ENCODE data around the gene CDK3.
"Not testable (repeated sequence)": the region's sequence is repeated elsewhere in the genome, so short reads cannot be mapped to it uniquely, and the experiment has no call there.

CDK3 gene

DNA sequence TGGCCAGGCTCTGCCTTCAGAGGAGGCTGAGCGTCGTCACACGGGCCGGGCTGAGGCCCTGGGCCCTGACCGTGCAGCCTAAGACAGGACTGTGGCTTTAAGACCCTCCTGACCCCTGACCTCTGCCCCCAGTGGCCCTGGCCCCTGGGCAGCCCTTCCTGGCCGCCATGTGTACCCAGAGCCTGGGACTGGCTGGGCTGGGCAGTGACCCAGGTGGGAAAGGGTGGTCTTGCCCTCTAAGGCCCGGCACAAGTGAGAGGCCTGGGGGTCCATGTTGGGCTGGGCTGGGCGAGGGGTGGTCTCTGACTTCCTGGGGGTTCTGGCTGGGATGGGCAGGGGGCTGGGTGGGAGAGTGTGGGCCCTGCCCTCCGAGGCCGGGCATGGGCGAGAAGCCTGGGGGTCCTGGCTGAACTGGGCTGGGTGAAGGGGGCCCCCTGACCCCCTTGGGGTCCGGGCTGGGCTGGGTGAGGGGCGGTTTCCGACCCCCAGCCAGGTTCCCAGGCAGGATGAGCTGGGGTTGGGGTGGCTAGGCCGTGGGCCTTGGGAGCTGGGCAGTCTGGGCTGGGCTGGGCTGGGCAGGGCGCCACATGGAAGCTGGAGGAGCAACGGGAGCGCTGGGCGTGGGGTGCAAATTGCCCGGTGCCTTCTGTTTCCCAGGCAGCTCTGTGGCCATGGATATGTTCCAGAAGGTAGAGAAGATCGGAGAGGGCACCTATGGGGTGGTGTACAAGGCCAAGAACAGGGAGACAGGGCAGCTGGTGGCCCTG is at the start of gene CDK3:
Gene CDK3, plus strand, starts transcription at position 101 of the 767 bp plus-strand sequence. Its CDS starts 571 bp downstream, at position 672.
- DNase-seq (ENCODE audit: low read depth), result no peak

DNA sequence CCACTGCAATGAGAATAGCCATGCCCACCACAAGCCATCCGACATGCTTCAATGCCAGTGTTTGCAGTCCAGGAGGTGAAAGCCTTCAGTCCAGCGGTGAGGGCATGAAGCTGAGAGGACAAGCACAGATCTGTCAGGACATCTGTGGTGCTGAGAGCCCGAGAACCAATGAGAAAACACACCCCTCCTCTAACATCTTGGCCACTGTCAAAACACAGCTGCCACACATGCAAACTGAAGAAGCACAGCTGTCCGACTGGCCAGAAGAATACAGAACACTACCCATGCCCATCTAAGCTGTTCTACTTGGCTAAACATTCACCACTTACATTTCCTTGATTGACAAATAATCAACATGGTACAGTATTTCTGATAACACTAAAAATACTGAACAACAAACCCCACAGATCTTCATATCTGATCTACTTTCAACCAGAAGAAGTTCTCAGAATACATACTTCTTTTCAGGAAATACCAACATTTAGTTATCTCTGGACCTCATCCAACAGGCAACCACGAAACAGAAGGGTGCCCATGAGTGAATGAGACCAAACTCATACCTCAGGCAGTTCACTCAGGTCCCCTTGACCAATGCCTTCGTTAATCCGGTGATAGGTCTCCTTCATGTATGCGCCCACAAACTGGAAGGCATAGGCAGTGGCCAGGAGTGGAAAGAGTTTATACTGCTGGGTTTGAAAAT is 49.6 kb upstream of the CDK3 start:
- DNase-seq (ENCODE audit: low read depth), result no peak

DNA sequence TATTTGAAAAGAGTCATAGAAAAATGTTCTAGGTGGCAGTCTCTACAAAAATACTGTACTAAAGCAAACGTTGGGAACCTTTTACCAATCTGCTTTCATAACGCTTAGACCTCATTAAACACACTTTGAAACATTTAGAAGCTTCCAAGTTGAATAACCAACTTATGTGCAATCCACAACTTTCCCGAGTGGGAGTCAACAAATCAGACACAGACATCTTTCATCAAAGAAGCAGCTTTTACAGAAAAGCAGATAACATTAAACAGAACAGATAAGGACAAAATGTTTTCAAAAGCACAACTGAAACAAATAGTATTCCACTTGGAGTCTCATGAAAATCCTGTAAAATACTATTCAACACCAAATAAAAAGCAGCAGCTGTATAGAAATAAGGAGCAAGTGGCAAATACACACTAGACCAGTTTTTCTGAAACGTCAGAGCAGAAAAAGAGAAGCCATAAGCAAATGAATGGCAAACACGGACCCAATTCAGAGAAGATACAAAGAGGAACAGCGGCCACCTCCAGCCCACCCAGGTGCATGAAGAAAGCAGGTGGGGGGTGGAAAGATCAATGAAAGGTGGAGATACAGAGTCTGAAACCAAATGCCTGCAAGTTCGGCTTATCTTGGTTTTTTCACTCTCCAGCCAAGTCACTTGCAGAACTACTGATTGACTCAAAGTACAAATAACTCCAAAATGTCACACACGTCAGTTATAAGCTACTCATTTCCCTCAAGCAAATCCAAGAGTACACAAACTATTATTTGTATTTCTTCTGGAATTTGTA is 41.4 kb upstream of the CDK3 start:
- no peak for DNase-seq (ENCODE audit: low read depth)

DNA sequence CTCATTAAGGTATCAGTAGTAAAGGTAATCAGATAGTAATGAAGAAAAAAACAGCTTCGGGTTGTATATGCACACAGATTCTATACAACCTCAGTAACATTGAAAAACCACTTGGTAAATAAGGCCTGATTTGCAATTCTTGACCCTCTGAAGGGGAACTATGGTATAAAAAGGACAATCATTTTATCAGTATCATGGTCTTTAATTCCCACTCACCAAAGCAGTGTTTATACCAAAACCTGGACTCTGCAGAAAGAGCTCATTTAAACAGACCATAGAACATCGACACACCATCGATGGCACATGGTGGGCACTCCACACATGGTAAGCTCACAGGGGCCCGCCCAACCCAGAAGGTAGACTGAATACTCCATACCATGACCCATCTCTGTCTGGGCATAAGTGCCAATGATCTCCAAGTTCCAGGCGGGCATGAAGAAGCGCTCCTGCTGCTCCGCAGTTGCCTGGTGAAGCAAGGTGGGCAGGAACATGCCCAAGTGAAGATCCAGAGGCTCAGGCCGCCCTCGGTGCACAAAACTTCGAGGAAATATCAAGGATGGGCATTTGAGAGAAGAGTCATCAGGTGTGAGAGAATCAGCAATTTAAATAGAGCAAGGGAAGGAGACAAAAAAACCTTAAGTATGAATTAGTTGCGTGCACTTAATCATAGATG is 40.7 kb upstream of the CDK3 start:
- no peak for DNase-seq (ENCODE audit: low read depth)

DNA sequence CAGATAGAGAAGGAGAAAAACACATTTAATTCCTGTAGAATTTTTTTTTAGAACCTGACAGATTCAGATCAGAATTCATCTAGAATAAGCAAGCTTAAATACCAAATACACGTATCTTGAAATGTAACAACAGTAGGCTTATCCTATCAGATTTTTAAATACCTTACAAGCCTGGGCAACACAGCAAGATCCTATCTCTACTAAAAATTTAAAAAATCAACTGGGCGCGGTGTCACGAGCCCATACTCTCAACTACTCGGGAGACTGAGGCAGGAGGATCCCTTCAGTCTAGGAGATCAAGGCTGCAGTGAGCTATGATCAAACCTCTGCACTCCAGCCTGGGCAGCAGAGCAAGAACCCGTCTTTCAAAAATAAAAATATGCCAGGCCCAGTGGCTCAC is 35.2 kb upstream of the CDK3 start:
- DNase-seq (ENCODE audit: low read depth), result no peak

DNA sequence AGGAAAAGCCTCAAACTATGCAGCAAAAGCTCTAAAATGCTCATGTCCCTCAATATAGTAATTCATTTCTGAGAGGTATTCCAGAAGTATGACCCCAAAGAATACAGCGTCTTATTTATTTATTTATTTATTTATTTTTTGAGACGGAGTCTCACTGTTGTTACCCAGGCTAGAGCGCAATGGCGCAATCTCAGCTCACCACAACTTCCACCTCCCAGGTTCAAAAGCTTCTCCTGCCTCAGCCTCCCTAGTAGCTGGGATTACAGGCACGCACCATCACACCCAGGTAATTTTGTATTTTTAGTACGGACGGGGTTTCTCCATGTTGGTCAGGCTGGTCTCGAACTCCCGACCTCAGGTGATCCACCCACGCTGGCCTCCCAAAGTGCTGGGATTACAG is 31.6 kb upstream of the CDK3 start:
- DNase-seq (ENCODE audit: low read depth), result not testable (repeated sequence)

DNA sequence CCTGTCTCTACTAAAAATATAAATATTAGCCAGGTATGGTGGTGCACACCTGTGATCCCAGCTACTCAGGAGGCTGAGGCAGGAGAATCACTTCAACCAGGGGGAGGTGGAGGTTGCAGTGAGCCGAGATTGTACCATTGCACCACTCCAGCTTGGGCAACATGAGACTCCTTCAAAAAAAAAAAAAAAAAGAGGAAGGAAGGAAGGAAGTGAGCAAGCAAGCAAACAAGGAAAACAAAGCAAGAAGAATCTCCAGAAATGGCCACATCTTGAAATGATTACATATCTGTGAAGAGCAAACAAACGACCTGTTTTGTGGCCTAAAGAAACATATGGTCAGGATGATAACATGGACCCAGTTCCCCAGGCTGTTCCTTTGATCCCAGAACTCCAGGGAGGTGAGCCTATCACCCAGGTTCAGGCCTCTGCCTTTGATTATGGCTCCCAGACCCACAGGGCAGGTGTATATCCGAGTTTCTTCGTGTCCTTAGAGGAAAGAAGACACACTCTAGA is 30.6 kb upstream of the CDK3 start:
- DNase-seq (ENCODE audit: low read depth), result no peak

DNA sequence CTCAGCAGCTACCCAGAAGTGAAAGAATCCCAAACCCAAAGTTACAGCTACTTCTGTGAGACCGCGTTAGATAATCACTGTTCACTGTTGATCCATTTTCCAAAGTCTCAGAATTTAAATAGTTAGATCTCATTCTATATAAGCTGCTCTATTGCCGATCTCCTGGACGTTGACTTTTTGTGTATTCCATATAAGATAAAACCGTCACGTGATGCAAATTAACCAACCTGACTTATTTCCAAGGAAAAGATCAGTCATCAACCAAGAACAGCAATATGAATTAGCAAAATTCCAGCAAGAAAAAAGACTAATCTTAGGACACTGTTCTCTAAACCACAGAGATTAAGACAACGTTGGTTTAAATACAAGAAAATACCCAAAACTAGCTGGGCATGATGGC is 30.0 kb upstream of the CDK3 start:
- DNase-seq (ENCODE audit: low read depth), result no peak

DNA sequence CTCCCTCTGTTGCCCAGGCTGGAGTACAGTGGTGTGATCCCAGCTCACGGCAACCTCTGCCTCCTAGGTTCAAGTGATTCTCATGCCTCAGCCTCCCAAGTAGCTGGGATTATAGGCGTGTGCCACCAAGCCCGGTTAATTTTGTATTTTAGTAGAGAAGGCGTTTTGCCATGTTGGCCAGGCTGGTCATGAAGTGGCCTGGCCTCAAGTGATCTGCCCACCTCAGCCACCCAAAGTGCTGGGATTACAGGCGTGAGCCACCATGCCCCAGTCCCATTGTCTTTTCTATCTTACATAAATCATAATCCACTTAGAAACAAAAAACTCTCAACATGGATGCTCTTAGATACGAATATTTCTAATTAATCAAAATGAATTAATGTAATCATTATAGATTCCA is 25.5 kb upstream of the CDK3 start:
- not testable (repeated sequence) for DNase-seq (ENCODE audit: low read depth)

DNA sequence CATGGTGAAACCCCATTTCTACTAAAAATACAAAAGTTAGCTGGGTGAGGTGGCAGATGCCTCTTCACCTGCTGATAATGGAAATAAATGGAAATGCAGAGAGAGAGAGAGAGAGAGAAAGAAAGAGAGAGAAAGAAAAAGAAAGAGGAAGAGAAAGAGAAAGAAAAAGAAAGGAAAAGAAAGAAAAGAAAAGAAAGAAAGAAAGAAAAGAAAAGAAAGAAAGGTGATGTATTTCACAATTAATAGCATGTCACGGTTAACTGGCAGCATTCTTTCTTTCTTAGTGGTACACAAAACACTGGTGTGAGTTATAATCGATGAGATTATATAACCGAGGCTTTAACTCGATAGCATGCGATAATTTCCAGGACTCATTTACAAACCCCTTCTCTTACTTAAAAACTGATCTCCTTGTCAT is 24.9 kb upstream of the CDK3 start:
- no peak for DNase-seq (ENCODE audit: low read depth)

DNA sequence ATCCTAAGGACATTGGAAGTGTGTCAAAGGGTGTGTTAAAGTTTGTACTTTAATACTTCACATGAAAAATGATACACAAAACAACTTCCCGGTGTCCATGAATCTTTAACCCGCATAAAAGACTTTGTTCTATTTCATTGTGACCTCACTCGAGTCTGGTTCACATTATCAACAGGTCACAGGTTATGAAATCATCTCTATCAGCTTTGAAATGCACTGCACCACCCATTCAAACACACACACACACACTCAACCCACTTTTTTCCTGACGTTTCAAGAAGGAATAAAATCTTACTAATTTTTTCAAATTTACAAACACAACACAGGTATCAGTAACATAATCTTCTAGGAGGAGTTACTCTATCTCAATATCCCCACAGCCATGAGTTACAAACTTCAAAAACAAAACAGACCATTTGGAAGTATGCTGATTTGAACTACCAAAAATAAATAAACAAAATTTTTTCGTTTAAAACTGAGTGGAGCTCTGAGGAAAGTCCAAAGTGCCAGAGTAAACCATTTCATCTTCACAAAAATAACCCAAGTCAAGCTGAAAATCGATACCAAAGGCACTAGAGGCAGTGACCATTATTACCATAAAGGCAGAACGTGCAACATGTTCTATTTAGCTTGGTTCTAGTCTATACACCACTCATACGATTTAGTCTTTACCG is 24.3 kb upstream of the CDK3 start:
- DNase-seq (ENCODE audit: low read depth), result no peak

DNA sequence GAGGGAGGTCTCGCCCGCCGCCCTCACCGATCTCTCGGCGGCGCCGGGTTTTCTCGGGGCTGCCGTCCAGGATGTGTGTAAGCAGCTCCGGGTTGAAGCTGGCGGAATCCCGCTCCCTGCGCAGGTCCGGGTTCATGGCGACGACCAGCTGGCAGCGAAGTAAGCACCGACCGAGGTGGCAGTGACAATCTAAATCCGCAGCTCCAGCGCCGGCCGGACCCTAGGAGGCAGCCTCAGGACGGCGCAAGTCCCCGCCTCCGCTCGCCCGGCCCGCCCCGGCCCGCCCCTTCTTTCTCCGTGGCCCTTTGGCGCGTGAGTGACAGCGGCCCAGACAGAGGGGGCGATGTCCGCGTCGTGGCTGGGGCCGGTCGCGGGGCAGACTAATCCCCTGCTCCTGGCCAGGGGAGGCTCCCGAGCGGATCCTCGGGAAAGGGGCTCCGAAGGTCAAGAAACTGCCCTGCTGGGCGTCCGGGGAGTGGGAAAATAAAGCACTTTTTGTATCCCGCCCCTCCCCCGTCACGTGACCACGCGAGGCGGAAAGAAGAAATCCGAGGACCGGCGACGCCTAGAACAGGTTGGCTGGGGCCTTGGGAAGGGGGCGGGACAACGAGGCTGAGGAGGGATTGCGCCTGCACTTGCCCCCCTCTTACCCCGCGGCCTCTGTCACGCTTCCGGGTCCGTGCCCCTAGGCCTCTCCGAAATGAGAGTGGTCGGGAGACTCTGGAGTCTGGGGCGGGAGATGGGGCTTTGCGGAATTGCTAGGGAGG is 21.5 kb upstream of the CDK3 start, which contains the start of the genes ACOX1 and TEN1:
Gene ACOX1, minus strand, starts transcription at position 229 of the 767 bp plus-strand sequence. Its CDS starts 93 bp downstream, at position 136.
Gene TEN1, plus strand, starts transcription at position 303 of the 767 bp plus-strand sequence. CDS start 6,953 bp downstream, outside the sequence.
- peak; percentile 95 for DNase-seq (ENCODE audit: low read depth)

DNA sequence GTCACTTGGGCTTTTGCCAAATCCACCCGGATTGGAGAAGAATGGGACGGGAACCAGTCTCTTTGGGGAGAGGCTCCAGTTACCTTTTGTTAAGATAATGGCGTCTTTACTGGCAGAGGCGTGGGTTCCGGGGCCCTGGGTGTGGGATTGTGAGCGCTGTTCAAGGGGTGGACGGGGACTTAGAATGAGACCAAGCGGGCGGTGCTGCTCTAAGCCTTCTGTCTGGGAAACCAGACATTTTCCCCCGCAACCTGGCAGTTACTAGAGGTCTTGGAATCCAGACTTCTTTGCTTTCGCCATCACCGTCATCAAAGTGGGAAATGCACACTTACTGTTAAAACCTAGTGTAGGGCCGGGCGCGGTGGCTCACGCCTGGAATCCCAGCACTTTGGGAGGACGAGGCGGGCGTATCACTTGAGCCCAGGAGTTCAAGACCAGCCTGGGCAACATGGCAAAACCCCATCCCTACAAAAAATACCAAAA is 20.9 kb upstream of the CDK3 start:
- no peak for DNase-seq (ENCODE audit: low read depth)

DNA sequence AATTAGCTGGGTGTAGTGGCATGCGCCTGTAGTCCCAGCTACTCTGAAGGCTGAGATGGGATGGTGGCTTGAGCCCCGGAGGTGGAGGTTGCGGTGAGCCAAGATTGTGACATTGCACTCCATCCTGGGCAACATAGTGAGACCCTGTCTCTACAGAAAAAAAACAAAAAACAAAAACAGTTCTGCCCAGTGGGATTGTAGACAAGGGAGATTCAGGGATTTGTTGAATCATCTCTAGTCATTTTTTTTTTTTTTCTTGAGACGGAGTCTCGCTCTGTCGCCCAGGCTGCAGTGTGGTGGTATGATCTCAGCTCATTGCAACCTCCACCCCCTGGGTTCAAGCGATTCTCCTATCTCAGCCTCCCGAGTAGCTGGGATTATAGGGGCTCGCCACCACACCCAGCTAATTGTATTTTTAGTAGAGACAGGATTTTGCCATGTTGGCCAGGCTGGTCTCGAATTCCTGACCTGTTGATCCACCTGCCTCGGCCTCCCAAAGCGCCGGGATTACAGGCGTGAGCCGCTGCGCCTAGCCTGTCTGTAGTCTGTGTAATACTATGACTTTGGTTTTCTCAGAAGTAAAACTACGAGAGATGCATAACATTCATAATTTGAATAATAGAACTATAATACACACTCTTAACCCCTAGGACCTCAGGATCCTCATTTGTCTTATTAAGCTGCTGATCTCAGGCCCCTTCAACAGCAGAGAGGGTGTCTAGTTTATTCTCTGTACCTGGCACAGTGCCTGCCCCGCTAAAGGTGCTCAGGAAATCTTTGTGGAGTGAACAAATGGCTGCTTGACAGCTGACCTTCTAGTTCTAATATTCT is 20.3 kb upstream of the CDK3 start:
- no peak for DNase-seq (ENCODE audit: low read depth)

DNA sequence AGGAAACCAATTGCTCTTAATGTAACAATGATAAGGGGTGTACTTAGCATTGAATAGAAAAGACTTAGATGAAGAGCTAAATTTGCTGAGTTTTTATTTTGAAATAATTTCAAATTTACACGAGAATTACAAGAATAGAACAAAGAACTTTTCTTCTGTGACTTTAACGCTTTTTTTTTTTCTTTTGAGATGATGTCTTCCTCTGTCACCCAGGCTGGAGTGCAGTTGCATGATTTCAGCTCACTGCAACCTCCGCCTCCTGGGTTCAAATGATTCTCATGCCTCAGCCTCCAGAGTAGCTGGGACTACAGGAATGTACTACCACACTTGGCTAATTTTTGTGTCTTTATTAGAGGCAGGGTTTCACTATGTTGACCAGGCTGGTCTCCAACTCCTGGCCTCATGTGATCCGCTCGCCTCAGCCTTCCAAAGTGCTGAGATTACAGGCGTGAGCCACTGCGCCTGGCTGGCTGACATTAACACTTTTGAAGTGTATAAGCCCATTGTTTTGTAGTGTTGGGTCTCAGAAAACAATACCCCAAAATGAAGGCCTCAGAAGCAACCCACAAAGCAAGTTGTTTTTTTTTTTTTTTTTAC is 19.5 kb upstream of the CDK3 start:
- DNase-seq (ENCODE audit: low read depth), result no peak

DNA sequence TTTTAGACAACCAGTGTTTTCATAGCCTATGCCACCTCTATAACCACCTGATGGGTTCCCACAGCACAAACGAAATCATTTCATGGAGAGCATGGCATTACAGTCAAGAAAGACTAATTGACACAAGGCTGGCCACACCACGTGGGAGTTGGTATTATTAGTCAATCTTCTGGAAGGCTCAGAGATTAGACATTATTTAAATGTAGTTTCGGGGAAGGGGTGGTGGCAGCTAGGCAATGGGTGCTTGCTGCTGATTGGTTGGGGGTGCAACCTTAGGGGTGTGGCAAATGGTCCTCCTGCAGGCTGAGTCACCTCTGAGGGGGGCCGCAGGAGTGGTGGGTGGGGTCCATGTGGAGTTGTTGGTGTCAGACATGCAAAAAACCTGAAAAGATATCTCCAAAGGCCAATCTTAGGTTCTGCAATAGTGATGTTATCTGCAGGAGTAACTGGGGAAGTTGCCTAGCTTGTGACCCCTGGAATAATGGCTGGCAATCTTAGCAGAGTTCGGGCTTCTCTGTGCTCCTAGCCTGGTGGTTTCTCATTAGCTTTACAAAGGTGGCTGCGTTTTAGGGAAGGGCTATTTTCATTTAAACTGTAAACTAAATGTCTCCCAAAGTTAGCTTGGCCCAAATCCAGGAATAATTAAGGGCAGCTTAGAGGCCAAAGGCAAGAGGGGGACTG is 17.0 kb upstream of the CDK3 start:
- peak; percentile 48 for DNase-seq (ENCODE audit: low read depth)

DNA sequence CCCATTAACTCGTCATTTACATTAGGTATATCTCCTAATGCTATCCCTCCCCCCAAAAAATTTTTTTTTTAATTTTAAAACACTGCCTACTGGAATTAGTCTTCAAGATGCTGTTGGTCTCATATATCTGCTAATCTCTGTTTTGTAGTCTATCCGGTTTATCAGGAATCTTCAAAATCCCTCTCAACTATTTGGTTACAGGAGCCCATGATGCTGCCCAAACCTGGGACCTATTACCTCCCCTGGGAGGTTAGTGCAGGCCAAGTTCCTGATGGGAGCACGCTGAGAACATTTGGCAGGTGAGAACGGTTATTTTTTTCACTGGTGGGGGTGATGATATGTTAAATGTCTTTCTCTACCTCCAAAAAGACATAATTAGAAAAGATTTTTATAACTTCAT is 14.7 kb upstream of the CDK3 start:
- DNase-seq (ENCODE audit: low read depth), result no peak

DNA sequence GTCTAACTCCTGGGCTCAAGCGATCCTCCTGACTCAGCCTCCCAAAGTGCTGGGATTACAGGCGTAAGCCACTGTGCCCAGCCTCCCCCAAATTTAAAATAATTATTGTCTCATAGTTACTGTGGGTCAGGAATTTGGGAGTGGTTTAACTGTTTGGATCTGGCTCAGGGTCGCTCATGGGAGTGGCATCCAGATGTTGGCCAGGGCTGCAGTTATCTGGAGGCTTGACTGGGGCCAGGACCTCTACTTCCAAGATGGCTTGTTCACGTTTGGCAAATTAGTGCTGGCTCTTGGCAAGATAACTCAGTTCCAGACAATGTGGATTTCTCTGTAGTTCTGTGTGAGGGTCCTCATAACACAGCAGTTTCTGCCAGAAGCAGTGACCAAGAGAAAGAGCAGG is 13.6 kb upstream of the CDK3 start:
- DNase-seq (ENCODE audit: low read depth), result no peak
